NK-92 (cell line): Measurements from ENCODE around the gene HS6ST3.

Source experiments
- DNase-seq: peaks from one replicate; lab custom pipeline; 2025; ENCODE audit not compliant: unreplicated experiment; lab: John Stamatoyannopoulos, UW

HS6ST3 gene

GRCh38 chr13:96198038-96198437, 108.1 kb downstream of the HS6ST3 start:
- DNase-seq, result no peak

DNA sequence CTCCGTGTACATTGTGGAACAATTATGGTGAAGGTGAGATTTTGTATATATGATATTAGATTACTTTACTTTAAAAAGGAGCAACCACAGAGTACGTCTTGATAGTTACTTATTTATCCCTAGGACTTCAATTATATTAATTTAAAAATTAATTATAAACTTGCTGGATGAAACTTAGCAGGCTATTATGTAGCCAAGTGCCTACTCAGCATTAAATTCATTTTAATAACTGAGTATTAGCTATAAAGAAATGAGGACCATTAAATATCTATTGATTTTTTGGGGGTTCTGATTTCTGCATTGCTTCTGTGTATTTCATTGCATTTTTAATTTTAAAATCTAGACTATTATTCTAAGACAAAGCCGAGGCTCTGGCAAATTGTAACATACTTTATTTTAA, 109.4 kb downstream of the HS6ST3 start:
- DNase-seq, result no peak

DNA sequence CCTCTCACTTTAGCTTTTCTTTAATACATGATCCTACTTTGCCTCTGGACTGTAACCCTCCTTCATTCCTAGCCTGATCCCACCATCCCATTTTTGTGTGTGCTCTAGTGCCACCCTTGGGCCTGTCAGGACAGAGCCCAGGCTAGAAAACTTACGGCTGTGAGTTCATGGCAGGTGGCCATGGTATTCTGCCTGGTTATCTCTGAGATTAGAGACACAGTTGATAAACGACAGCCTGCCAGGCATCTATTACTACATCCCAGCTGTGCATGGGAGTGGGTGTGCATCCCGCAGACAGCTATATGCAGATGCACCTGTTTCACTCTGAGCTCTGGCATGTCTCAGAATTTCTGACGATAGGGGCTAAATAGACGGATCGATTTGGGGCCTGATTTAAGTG, 110.9 kb downstream of the HS6ST3 start:
- no peak for DNase-seq

DNA sequence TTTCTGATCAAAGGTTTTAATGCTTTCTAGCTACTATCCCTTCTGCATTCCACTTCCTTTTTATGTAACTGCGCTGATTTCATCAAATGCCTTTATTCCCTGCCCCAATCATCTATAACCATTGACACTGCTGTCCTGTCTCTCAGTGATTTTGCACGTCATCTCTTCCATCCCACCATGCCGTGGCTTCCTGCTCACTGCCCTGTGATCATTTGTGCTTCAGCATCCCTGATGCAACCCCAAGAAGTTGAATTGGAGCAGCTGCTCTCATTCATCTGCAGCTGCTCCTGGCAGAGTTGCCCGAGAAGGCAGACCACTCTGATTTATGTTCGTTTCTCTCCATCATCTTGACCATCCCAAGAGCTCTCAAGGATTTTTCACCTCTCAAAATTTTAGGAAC, 112.4 kb downstream of the HS6ST3 start:
- no peak for DNase-seq

DNA sequence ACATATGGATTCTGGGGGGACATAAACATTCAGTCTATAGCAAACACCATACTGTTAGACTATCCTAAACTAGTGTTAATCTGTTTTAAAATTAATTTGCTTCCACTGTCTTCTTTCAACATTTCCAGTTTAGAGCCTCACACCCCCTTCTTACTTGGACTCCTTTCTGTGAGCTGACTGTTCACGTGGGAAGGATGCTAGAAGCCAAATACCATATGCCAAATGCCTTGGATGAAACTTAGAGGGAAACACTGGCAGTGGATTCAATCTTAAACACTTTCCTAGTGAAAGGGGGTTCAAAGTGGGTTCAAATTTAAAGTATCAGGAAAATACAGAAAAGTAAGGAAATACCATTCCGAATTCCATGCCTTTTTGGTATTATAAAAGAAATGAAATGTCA, 113.6 kb downstream of the HS6ST3 start:
- DNase-seq, result no peak

- DNase-seq, result no peak
Measured at GRCh38 chr13:96214824-96215445, 125.0 kb downstream of the HS6ST3 start.

GRCh38 chr13:96216543-96216942, 126.6 kb downstream of the HS6ST3 start:
- DNase-seq, result no peak

DNA sequence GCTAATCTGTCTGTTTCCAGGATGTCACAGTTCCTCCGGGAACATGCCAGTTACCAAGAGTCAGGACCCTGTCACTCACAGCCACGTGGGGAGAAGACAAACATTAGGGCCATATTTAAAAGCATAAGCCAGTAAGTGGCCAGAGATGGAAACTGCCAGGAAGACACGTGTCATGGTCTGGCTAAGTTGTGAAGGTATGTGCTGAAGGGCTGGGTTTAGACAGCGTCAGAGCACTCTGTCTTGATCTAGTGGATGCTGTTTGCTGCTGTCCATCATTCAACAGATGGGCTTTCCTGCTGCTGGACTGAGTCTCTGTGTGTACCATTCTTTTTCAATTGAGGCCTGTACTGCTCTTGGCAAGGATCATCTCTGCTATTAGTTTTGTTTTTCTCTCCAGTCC, 128.6 kb downstream of the HS6ST3 start:
- DNase-seq, result no peak

GRCh38 chr13:96221471-96221870, 131.6 kb downstream of the HS6ST3 start:
- no peak for DNase-seq

- no peak for DNase-seq
Measured at GRCh38 chr13:96223231-96223630, 133.3 kb downstream of the HS6ST3 start.

- DNase-seq, result no peak
Measured at GRCh38 chr13:96229356-96229755, 139.4 kb downstream of the HS6ST3 start.

GRCh38 chr13:96238241-96238640, 148.3 kb downstream of the HS6ST3 start:
- DNase-seq, result no peak

DNA sequence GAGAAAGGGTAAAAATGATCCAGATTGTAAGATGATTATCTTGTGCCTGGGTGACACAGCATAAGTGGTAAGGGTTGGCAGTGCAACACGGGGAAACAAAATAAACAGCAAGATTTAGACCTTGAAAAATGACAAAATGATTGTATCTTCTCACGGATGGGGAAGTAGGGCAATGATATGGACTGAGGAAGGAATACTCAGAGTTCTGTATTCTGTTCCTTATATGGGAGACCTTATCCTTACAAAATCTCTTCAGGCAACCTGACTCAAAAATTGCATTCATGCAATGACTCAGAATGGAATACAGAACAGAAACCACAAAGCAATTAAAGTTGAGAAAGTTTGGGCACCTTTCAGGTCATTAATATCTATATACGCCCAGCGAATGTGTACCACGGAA, 149.0 kb downstream of the HS6ST3 start:
- no peak for DNase-seq

DNA sequence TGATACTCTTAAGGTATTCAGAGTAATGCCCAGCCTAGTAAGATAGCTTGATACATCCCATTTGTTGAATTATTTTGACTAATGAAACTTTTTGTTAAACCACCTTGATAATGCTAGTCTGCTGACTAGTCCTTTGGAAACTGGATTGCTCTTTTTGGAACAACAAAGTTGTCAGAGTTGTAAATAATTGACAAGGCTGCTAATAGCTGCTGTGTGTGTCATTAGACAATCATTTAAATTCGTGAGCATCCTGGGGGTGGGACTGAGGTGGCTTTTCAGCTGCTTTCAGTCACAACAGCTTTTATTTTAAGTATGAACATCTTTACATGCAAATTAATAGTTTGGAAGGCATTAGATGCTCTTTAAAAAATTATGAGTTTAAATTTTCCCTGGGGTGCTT, 153.5 kb downstream of the HS6ST3 start:
- no peak for DNase-seq

DNA sequence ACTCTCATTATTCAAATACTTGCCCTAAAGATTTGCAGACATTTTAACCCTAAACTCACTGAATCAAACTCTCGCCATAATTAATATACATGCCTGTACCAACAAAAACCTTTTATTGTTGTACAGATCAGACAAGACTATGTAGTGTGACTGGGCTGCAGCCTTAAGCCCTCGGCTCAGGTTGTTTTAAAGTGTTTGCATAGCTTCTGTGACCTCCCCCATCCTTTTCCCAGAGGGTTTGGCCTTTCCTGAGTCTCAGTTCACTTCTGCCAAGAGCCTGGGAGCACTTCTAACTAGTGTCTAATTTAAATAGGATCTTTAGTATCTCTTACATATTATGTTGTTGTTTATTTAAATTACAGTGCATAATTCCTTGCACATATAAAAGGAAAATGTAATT, 158.2 kb downstream of the HS6ST3 start:
- no peak for DNase-seq

GRCh38 chr13:96248996-96249395, 159.1 kb downstream of the HS6ST3 start:
- DNase-seq, result no peak

GRCh38 chr13:96252903-96253302, 163.0 kb downstream of the HS6ST3 start:
- DNase-seq, result no peak

- no peak for DNase-seq
Measured at GRCh38 chr13:96273196-96273595, 183.3 kb downstream of the HS6ST3 start.

DNA sequence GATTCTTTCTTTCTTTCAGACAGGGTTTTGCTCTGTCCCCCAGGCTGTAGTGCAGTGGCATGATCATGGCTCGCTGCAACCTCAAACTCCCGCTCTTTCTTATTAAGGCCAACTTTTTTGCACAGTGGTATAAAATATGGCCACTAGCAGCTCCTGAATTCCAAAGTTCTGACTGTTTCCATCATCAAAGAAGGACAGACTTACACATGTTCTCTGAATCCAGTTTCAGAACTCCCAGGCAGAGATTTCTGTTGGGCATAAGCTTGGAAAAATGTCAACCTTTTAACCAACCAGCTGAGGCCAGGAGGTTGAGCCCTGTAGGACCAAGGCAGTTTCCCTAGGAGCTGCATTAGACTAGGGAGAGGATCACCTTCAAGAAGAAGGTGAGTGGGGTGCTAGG, 184.1 kb downstream of the HS6ST3 start:
- DNase-seq, result no peak

DNA sequence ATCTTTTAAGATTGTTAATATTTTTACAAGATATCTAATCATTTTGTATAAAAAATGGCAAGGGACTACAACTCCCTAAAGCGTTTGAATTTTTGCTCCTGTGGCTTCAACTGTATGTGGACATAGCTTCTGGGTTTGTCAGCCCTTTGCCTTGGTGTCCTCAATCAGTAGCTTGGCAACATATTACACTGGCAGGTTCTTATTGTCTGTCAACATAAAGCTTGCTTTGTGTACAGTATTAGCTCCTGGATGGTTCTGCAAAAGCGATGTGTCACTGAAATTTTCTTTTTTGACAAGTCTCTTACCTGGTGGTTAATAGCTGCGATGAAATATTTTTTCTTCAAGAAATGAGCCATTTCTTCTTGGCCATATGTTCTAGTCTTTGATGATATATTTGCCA, 190.0 kb downstream of the HS6ST3 start:
- DNase-seq, result no peak

GRCh38 chr13:96284971-96285370, 195.1 kb downstream of the HS6ST3 start:
- DNase-seq, result no peak

- DNase-seq, result no peak
Measured at GRCh38 chr13:96285729-96286128, 195.8 kb downstream of the HS6ST3 start.
